ENCODE measurements around the gene HOXB4.

DNA sequence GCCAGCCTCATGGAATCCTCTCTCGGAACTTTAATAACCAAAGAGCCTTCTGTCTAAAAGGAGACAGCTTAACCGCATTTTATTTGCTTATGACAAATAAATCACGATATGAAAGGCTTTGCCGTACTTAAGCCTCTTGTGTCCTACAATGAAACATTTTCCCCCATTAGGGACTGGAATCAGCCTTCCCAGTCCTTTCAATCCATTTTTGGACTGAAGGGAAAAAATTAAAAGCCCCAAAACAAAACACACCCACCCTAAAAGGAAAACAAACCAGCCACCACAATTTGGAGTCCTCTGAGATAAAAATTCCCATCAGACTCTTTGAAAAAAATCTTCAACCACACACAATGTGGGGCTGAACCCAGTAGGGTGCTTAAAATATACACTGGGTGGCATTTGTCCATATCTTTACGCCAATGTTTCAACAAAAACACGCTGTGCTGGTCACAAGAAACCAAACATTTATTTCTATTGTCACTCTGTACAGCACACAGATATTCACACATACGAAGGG, 3.0 kb downstream of the HOXB4 start:
- TF ChIP-seq, protein P1, sequence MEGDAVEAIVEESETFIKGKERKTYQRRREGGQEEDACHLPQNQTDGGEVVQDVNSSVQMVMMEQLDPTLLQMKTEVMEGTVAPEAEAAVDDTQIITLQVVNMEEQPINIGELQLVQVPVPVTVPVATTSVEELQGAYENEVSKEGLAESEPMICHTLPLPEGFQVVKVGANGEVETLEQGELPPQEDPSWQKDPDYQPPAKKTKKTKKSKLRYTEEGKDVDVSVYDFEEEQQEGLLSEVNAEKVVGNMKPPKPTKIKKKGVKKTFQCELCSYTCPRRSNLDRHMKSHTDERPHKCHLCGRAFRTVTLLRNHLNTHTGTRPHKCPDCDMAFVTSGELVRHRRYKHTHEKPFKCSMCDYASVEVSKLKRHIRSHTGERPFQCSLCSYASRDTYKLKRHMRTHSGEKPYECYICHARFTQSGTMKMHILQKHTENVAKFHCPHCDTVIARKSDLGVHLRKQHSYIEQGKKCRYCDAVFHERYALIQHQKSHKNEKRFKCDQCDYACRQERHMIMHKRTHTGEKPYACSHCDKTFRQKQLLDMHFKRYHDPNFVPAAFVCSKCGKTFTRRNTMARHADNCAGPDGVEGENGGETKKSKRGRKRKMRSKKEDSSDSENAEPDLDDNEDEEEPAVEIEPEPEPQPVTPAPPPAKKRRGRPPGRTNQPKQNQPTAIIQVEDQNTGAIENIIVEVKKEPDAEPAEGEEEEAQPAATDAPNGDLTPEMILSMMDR (IDR thresholded peaks at IDR 0.05; ENCODE audit: insufficient read depth, low read length, poor library complexity, severe bottlenecking) = no peak
- no peak for TF ChIP-seq EZH2phosphoT487 (conservative IDR thresholded peaks at IDR 0.05; ENCODE audit: low read length)
